Keratinocyte (primary cell): Measurements from ENCODE around the gene FGF12. TPM values are rescaled to one million over a fixed set of nuclear protein-coding genes. Genes with fewer than 3 reads are reported as not detected.

Source experiments
- DNase-seq: peaks from one replicate; pipeline ENCODE4 v3.0.0-alpha.2; 2011; ENCODE audit warnings: low read depth, missing footprints, low spot score
- FAIRE-seq: peaks from 2 replicates; lab custom pipeline; 2011; peaks lifted over from hg19 to GRCh38; lab: Jason Lieb, UNC
- H2AFZ ChIP-seq: 2 replicates; pipeline ENCODE4 v1.6.0; 2012; ENCODE audit warnings: low read length, control low read depth, inconsistent platforms; ENCODE audit not compliant: control insufficient read depth
- H3K27ac ChIP-seq: 2 replicates; pipeline ENCODE4 v1.5.1; 2011; ENCODE audit warnings: low read length; ENCODE audit not compliant: control insufficient read depth, insufficient read depth
- H3K27me3 ChIP-seq: 3 replicates; pipeline ENCODE4 v1.6.0; 2011; ENCODE audit warnings: low read length; ENCODE audit not compliant: control insufficient read depth, insufficient read depth; ENCODE audit errors: extremely low read depth
- H3K36me3 ChIP-seq, 2 experiments: 2 replicates in 1 of 2; 3 replicates in 1 of 2; pipeline ENCODE4 v1.5.1; 2011; ENCODE audit warnings: low read length in 2 of 2, mild to moderate bottlenecking in 1 of 2; ENCODE audit not compliant: control insufficient read depth in 2 of 2, insufficient read depth in 2 of 2; ENCODE audit errors: extremely low read depth in 1 of 2
- H3K4me1 ChIP-seq: 3 replicates; pipeline ENCODE4 v1.5.1; 2011; ENCODE audit warnings: low read length; ENCODE audit not compliant: control insufficient read depth, insufficient read depth; ENCODE audit errors: extremely low read depth
- H3K4me2 ChIP-seq: 3 replicates; pipeline ENCODE4 v1.6.0; 2011; ENCODE audit warnings: low read depth, low read length; ENCODE audit not compliant: control insufficient read depth, insufficient read depth; ENCODE audit errors: extremely low read depth
- H3K4me3 ChIP-seq, 3 experiments: fragments of 200-600 bp in 1 of 3; sonication (generic) in 1 of 3; 2 replicates in 2 of 3; 3 replicates in 1 of 3; pipeline ENCODE4 v1.5.1; 2011 to 2016; ENCODE audit warnings: low read length in 3 of 3, mild to moderate bottlenecking in 3 of 3, control low read depth in 2 of 3, inconsistent platforms in 1 of 3, low read depth in 1 of 3, mixed read lengths in 1 of 3, mixed run types in 1 of 3, moderate library complexity in 1 of 3; ENCODE audit not compliant: control insufficient read depth in 2 of 3, insufficient read depth in 2 of 3; ENCODE audit errors: extremely low read depth in 1 of 3
- H3K79me2 ChIP-seq: 2 replicates; pipeline ENCODE4 v1.6.0; 2012; ENCODE audit warnings: low read length; ENCODE audit not compliant: control insufficient read depth, insufficient read depth
- H3K9ac ChIP-seq: 3 replicates; pipeline ENCODE4 v1.6.0; 2011; ENCODE audit warnings: low read length; ENCODE audit not compliant: control insufficient read depth, insufficient read depth; ENCODE audit errors: extremely low read depth
- H3K9me1 ChIP-seq: 3 replicates; pipeline ENCODE4 v1.6.0; 2011; ENCODE audit warnings: low read length; ENCODE audit not compliant: control insufficient read depth, insufficient read depth; ENCODE audit errors: extremely low read depth
- H3K9me3 ChIP-seq: 2 replicates; pipeline ENCODE4 v1.5.1; 2012; ENCODE audit warnings: low read depth, low read length; ENCODE audit not compliant: control insufficient read depth
- H4K20me1 ChIP-seq: 3 replicates; pipeline ENCODE4 v1.6.0; 2011; ENCODE audit warnings: low read length; ENCODE audit not compliant: control insufficient read depth, insufficient read depth; ENCODE audit errors: extremely low read depth
- EZH2 ChIP-seq: IDR thresholded peaks from one replicate; pipeline ENCODE4 v1.6.1; 2012; ENCODE audit warnings: inconsistent platforms, mild to moderate bottlenecking, low read length, moderate library complexity
- dilution Hi-C: fragments of 300-500 bp; cut with MboI; formaldehyde crosslinking; loops from one replicate; pipeline ENCODE4 v1.7.0; 2020; ENCODE audit warnings: low sequenced_read_pairs; ENCODE audit not compliant: extremely low pct_ligation_motif_present
- polyA plus RNA-seq, 5 experiments: library from polyadenylated mRNA; depleted of rRNA in 3 of 5; stranded (reverse) in 3 of 5; stranded (forward) in 1 of 5; unstranded in 1 of 5; fragments of >200 nt; gene quantifications; 1 replicate in 1 of 5; 2 replicates in 3 of 5; 3 replicates in 1 of 5; pipeline versions ENCODE4 v1.2.1 to v1.2.3, GENCODE V29; 2011 to 2012; ENCODE audit warnings: missing spikeins in 2 of 5, low read depth in 1 of 5, low replicate concordance in 1 of 5
- TF ChIP-seq, protein P1 (sequence below), 3 experiments: IDR thresholded peaks in 1 of 3; conservative IDR thresholded peaks in 1 of 3; optimal IDR thresholded peaks in 1 of 3; 2 replicates in 2 of 3; 3 replicates in 1 of 3; pipeline versions ENCODE3 to v1.5.1; 2011; ENCODE audit warnings: low read length in 3 of 3, mild to moderate bottlenecking in 3 of 3, moderate library complexity in 2 of 3, control low read depth in 1 of 3, inconsistent platforms in 1 of 3; ENCODE audit not compliant: insufficient read depth in 2 of 3; ENCODE audit errors: extremely low read depth in 1 of 3

The FGF12 gene
- polyA plus RNA-seq, 1 donor (not counting 4 experiments of a cell fraction or from before 2014, with no cell fraction given), result 4.1 TPM

DNA sequence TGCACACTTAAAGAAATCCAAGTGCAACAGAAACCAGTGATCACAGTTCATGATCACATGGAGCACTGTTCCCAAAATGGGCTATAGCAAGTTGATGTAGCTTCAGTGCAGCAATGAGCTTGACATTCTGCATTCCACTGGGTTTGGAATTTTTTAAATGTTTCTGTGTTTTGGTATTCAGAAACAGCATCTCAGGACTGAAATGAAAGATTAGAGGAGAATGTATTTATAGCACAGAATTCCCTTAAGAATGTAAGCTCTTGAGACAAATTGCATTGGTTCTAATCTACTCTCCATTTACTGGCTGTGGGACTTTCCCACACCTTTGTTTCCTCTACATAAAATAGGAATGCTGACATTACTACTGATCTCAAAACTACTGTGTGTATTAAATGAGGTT, 162.7 kb downstream of the FGF12 start:
- H3K27me3 ChIP-seq, result no peaks in the 10 kb centered on the region
- H3K27ac ChIP-seq, result no peak overlapping the region
- no peaks in the 10 kb centered on the region for H3K9me1 ChIP-seq
- H3K79me2 ChIP-seq, result no peaks in the 10 kb centered on the region
- H3K4me2 ChIP-seq, result no peak overlapping the region
- no peak overlapping the region for H3K9ac ChIP-seq
- TF ChIP-seq, protein P1, sequence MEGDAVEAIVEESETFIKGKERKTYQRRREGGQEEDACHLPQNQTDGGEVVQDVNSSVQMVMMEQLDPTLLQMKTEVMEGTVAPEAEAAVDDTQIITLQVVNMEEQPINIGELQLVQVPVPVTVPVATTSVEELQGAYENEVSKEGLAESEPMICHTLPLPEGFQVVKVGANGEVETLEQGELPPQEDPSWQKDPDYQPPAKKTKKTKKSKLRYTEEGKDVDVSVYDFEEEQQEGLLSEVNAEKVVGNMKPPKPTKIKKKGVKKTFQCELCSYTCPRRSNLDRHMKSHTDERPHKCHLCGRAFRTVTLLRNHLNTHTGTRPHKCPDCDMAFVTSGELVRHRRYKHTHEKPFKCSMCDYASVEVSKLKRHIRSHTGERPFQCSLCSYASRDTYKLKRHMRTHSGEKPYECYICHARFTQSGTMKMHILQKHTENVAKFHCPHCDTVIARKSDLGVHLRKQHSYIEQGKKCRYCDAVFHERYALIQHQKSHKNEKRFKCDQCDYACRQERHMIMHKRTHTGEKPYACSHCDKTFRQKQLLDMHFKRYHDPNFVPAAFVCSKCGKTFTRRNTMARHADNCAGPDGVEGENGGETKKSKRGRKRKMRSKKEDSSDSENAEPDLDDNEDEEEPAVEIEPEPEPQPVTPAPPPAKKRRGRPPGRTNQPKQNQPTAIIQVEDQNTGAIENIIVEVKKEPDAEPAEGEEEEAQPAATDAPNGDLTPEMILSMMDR (optimal IDR thresholded peaks at IDR 0.05 in 1 of 3, IDR thresholded peaks at IDR 0.05 in 1 of 3, conservative IDR thresholded peaks at IDR 0.05 in 1 of 3; ENCODE audit: extremely low read depth in 1 of 3, insufficient read depth in 2 of 3, low read length in 3 of 3), result no peak
- TF ChIP-seq EZH2, result no peak
- H3K36me3 ChIP-seq, result no peaks in the 10 kb centered on the region
- FAIRE-seq, result no peak
- H3K9me3 ChIP-seq, result no peaks in the 10 kb centered on the region
- no peaks in the 10 kb centered on the region for H3K4me1 ChIP-seq
- H2AFZ ChIP-seq, result no peak overlapping the region
- DNase-seq, result no peak
- dilution Hi-C loops, result no loop called here
- H4K20me1 ChIP-seq, result no peaks in the 10 kb centered on the region
- no peak overlapping the region for H3K4me3 ChIP-seq

DNA sequence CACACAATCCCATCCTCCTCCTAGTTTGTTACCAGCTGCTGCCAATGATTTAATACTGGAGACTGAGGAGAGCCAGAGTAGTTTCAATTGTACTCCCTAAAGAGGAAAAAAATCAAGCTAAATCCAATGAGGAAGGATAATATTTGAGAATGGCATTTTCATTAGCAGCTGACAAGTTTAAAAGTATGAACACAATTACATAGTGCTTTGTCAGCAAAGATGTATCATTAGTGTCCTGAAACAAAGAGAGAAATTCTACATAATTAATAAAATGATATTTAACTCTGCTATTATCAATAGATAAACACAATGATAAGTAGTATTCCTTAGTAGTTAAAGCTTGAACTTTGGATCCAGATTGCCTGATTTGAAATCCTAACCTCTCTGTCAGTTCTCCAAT, 163.9 kb downstream of the FGF12 start:
- DNase-seq, result no peak
- dilution Hi-C loops, result no loop called here
- H3K4me3 ChIP-seq, result no peak overlapping the region
- no peak overlapping the region for H2AFZ ChIP-seq
- no peaks in the 10 kb centered on the region for H3K9me3 ChIP-seq
- H3K79me2 ChIP-seq, result no peaks in the 10 kb centered on the region
- no peaks in the 10 kb centered on the region for H3K27me3 ChIP-seq
- H3K4me2 ChIP-seq, result no peak overlapping the region
- H3K27ac ChIP-seq, result no peak overlapping the region
- H3K9ac ChIP-seq, result no peak overlapping the region
- no peak for FAIRE-seq
- H3K9me1 ChIP-seq, result no peaks in the 10 kb centered on the region
- no peaks in the 10 kb centered on the region for H4K20me1 ChIP-seq
- no peaks in the 10 kb centered on the region for H3K36me3 ChIP-seq
- no peak for TF ChIP-seq EZH2
- TF ChIP-seq, protein P1 (optimal IDR thresholded peaks at IDR 0.05 in 1 of 3, IDR thresholded peaks at IDR 0.05 in 1 of 3, conservative IDR thresholded peaks at IDR 0.05 in 1 of 3; ENCODE audit: extremely low read depth in 1 of 3, insufficient read depth in 2 of 3, low read length in 3 of 3), result no peak
- no peaks in the 10 kb centered on the region for H3K4me1 ChIP-seq
